ENCODE results near the gene RAD9A.

Gene RAD9A

DNA sequence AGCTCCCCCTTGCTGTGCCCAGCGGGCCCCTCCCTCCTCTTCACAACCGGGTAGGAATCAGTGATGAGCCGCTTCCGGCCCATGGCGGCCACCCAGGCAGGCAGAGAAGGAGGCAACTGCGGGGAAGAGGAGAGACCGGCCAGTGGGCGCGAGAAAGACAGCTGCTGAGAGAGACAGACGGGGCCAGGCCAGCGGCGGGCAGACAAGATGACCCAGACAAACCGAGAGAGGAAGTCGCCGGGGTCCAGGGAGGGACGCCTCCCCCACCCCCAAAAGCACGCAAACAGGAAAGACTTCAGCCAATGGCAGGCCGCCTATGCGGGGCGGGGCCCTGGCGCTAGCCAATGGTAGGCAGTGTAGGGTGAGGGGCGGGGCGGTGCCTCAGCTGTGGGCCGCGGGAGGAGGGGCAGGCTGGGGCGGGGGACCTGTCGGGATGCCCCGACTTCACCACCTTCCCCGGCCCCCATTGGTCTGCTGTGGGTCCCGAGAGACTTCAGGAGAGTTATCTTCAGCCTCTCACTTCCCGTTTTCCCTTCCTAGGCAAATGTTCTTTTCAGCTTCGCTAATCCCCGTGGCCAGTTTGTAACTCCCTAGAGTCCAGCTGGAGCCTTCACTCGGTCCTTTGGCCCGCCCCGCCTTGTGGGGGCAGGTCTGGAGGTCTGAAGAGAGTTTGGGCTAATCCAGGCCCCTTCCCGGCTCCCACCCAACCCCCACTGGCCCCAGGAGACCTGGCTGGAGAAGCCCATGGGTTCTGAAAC lies 38.3 kb upstream of the RAD9A start, which contains the start of gene POLD4:
POLD4 (minus strand) TSS at position 230 of the 758 bp plus-strand sequence; CDS start at position 83, 147 bp downstream.
- no peaks in the 10 kb centered on the region for H3K9me3 Mint-ChIP-seq
- H3K4me1 Mint-ChIP-seq: peaks cover 79% of the 10 kb centered on the region
- H3K36me3 Mint-ChIP-seq (ENCODE audit: low read depth): no peaks in the 10 kb centered on the region
- peak within 1 kb of the TSS; percentile 84 for H3K4me3 Mint-ChIP-seq
- TF ChIP-seq, protein P1, sequence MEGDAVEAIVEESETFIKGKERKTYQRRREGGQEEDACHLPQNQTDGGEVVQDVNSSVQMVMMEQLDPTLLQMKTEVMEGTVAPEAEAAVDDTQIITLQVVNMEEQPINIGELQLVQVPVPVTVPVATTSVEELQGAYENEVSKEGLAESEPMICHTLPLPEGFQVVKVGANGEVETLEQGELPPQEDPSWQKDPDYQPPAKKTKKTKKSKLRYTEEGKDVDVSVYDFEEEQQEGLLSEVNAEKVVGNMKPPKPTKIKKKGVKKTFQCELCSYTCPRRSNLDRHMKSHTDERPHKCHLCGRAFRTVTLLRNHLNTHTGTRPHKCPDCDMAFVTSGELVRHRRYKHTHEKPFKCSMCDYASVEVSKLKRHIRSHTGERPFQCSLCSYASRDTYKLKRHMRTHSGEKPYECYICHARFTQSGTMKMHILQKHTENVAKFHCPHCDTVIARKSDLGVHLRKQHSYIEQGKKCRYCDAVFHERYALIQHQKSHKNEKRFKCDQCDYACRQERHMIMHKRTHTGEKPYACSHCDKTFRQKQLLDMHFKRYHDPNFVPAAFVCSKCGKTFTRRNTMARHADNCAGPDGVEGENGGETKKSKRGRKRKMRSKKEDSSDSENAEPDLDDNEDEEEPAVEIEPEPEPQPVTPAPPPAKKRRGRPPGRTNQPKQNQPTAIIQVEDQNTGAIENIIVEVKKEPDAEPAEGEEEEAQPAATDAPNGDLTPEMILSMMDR (IDR thresholded peaks at IDR 0.05): no peak
- peak; percentile 98 for DNase-seq
- peaks cover 6% of the 10 kb centered on the region for H3K27me3 Mint-ChIP-seq (ENCODE audit: low read depth, poor library complexity)
- H3K27ac Mint-ChIP-seq: peak within 1 kb of the TSS; percentile 98

- Mint-ChIP-seq H3K4me3 (peak overlapping the region; percentile 84), H3K36me3 (ENCODE audit: low read depth) (no peaks in the 10 kb centered on the region), H3K27ac (peak overlapping the region; percentile 98), H3K4me1 (peaks cover 80% of the 10 kb centered on the region), H3K9me3 (no peaks in the 10 kb centered on the region), H3K27me3 (ENCODE audit: low read depth, poor library complexity) (peaks cover 3% of the 10 kb centered on the region)
- DNase-seq: peak; percentile 39
- TF ChIP-seq, protein P1 (IDR thresholded peaks at IDR 0.05): no peak
Observed at GRCh38 chr11:67354075-67355022, 37.4 kb upstream of the RAD9A start.

GRCh38 chr11:67355023-67355793 lies 36.6 kb upstream of the RAD9A start:
- DNase-seq: peak; percentile 30

GRCh38 chr11:67355794-67356386 lies 35.9 kb upstream of the RAD9A start:
- H3K4me3 Mint-ChIP-seq: peak overlapping the region; percentile 42
- TF ChIP-seq, protein P1 (IDR thresholded peaks at IDR 0.05): no peak
- H3K4me1 Mint-ChIP-seq: peaks cover 74% of the 10 kb centered on the region

More at GRCh38 chr11:67355023-67355793, 36.6 kb upstream of the RAD9A start:
- H3K27me3 Mint-ChIP-seq (ENCODE audit: low read depth, poor library complexity): peaks cover 3% of the 10 kb centered on the region
- peak overlapping the region; percentile 84 for H3K4me3 Mint-ChIP-seq
- H3K9me3 Mint-ChIP-seq: no peaks in the 10 kb centered on the region
- H3K27ac Mint-ChIP-seq: peak overlapping the region; percentile 98
- H3K4me1 Mint-ChIP-seq: peaks cover 74% of the 10 kb centered on the region
- H3K36me3 Mint-ChIP-seq (ENCODE audit: low read depth): no peaks in the 10 kb centered on the region
- TF ChIP-seq, protein P1 (IDR thresholded peaks at IDR 0.05): no peak

GRCh38 chr11:67356387-67356863 lies 35.4 kb upstream of the RAD9A start:
- DNase-seq: no peak
- Mint-ChIP-seq H3K9me3 (no peaks in the 10 kb centered on the region), H3K4me3 (peak overlapping the region; percentile 49), H3K4me1 (peaks cover 70% of the 10 kb centered on the region), H3K36me3 (ENCODE audit: low read depth) (no peaks in the 10 kb centered on the region), H3K27me3 (ENCODE audit: low read depth, poor library complexity) (peaks cover 4% of the 10 kb centered on the region), H3K27ac (peak overlapping the region; percentile 41)
- TF ChIP-seq, protein P1 (IDR thresholded peaks at IDR 0.05): no peak

More at GRCh38 chr11:67355794-67356386, 35.9 kb upstream of the RAD9A start:
- Mint-ChIP-seq H3K9me3 (no peaks in the 10 kb centered on the region), H3K36me3 (ENCODE audit: low read depth) (no peaks in the 10 kb centered on the region), H3K27me3 (ENCODE audit: low read depth, poor library complexity) (peaks cover 2% of the 10 kb centered on the region), H3K27ac (peak overlapping the region; percentile 83)
- no peak for DNase-seq

Measured in nephron progenitor cell (in vitro differentiated cells).